HepG2 (cell line): ENCODE data around the gene ARHGAP30. TPM values are rescaled to one million over a fixed set of nuclear protein-coding genes. Genes with fewer than 3 reads are reported as not detected.
A peak's percentile ranks its signal among the peaks of the same experiment; 100 is the strongest.

Experiments used
- FOSL1 ChIP-seq: sonication (generic); formaldehyde crosslinking; IDR thresholded peaks from 2 replicates; pipeline ENCODE4 v1.9.0; 2021; ENCODE audit warnings: missing genetic modification reagents, borderline replicate concordance
- HBP1 ChIP-seq: IDR thresholded peaks from 2 replicates; pipeline ENCODE4 v1.6.1; 2016; ENCODE audit warnings: low read depth, control low read depth
- KLF6 ChIP-seq: IDR thresholded peaks from 2 replicates; pipeline ENCODE4 v1.8.0; 2016; ENCODE audit warnings: missing biosample characterization, missing genetic modification reagents
- NRL ChIP-seq: sonication (generic); formaldehyde crosslinking; IDR thresholded peaks from 2 replicates; pipeline ENCODE4 v1.5.0; 2020; ENCODE audit warnings: missing genetic modification reagents, mild to moderate bottlenecking, moderate library complexity, borderline replicate concordance
- PRPF4 ChIP-seq: fragments of 200-400 bp; formaldehyde crosslinking; IDR thresholded peaks from 2 replicates; pipeline ENCODE4 v1.6.1; 2016; ENCODE audit warnings: low read length, low read depth; ENCODE audit not compliant: poor library complexity, severe bottlenecking
- RFXAP ChIP-seq: sonication (generic); formaldehyde crosslinking; IDR thresholded peaks from 2 replicates; pipeline ENCODE4 v1.4.0; 2020; ENCODE audit warnings: missing genetic modification reagents, borderline replicate concordance
- SATB2 ChIP-seq: sonication (generic); formaldehyde crosslinking; IDR thresholded peaks from 2 replicates; pipeline ENCODE4 v1.5.0; 2020; ENCODE audit warnings: missing genetic modification reagents
- SIX4 ChIP-seq: sonication (generic); formaldehyde crosslinking; IDR thresholded peaks from 2 replicates; pipeline ENCODE4 v1.4.0; 2020; ENCODE audit warnings: missing genetic modification reagents
- SRSF4 ChIP-seq: fragments of 200-400 bp; formaldehyde crosslinking; IDR thresholded peaks from one replicate; pipeline ENCODE4 v1.6.1; 2018; ENCODE audit warnings: mild to moderate bottlenecking, low read depth, low read length, moderate library complexity; ENCODE audit not compliant: poor library complexity, severe bottlenecking
- SRY ChIP-seq: sonication (generic); formaldehyde crosslinking; IDR thresholded peaks from 2 replicates; pipeline ENCODE4 v1.8.0; 2022; ENCODE audit warnings: mild to moderate bottlenecking, missing genetic modification reagents
- THAP9 ChIP-seq: sonication (generic); formaldehyde crosslinking; IDR thresholded peaks from 2 replicates; pipeline ENCODE4; 2020; ENCODE audit warnings: missing genetic modification reagents, mild to moderate bottlenecking, borderline replicate concordance
- ZFP91 ChIP-seq: sonication (generic); formaldehyde crosslinking; IDR thresholded peaks from 2 replicates; pipeline ENCODE4 v1.9.0; 2022; ENCODE audit warnings: missing genetic modification reagents, mild to moderate bottlenecking, borderline replicate concordance
- ZNF597 ChIP-seq: sonication (generic); formaldehyde crosslinking; IDR thresholded peaks from 2 replicates; pipeline ENCODE4 v1.5.0; 2020; ENCODE audit warnings: missing genetic modification reagents
- ZNF644 ChIP-seq: IDR thresholded peaks from 2 replicates; pipeline ENCODE4 v1.6.1; 2016; ENCODE audit warnings: low read depth
- polyA plus RNA-seq, 8 experiments: library from polyadenylated mRNA; depleted of rRNA in 3 of 8; stranded (reverse) in 7 of 8; unstranded in 1 of 8; fragments of >200 nt; fragmentation: Illumina TruSeq in 4 of 8; extraction: Trizol in 4 of 8; gene quantifications; 2 replicates each; pipeline versions ENCODE4 v1.2.1 to v1.2.3, GENCODE V29; 2011 to 2016; ENCODE audit warnings: low read depth in 4 of 8, missing spikeins in 1 of 8, mixed read lengths in 1 of 8; ENCODE audit not compliant: insufficient read depth in 1 of 8
- total RNA-seq, 5 experiments: library from RNA; depleted of rRNA; stranded (reverse); fragments of >200 nt; fragmentation: Illumina TruSeq; extraction: Trizol; gene quantifications; 2 replicates each; pipeline ENCODE4 v1.2.3, GENCODE V29; 2016; ENCODE audit warnings: low read depth in 1 of 5

The ARHGAP30 gene
- total and polyA plus RNA-seq, 2 of the 13 experiments (the other 11 are each of a cell fraction or from before 2014, with no cell fraction given), result 0.13 to 0.20 TPM

GRCh38 chr1:161117759-161118581 lies 48.3 kb upstream of the ARHGAP30 start, which contains the start of the genes NIT1 and PFDN2 (continued):
- TF ChIP-seq THAP9 (CRISPR knock-in tag) (peak; percentile 90; the same call in 1 of the 2 replicates), SIX4 (CRISPR knock-in tag) (no peak), KLF6 (CRISPR knock-in tag) (0 out of 2 replicates have a peak, but pooled peaks have one; percentile 57), RFXAP (0 out of 2 replicates have a peak, but pooled peaks have one; percentile 54), ZNF644 (CRISPR knock-in tag) (no peak), SRY (CRISPR knock-in tag) (peak; percentile 73), FOSL1 (CRISPR knock-in tag) (no peak), PRPF4 (no peak), SRSF4 (no peak), ZNF597 (no peak), HBP1 (CRISPR knock-in tag) (peak; percentile 41; the same call in 1 of the 2 replicates), ZFP91 (peak; percentile 78; the same call in 1 of the 2 replicates), NRL (CRISPR knock-in tag) (peak; percentile 94), SATB2 (CRISPR knock-in tag) (0 out of 2 replicates have a peak, but pooled peaks have one; percentile 2)
- TF ChIP-seq, all 625 proteins: peak for 243
